ENCODE data around the gene NUP62.

DNA sequence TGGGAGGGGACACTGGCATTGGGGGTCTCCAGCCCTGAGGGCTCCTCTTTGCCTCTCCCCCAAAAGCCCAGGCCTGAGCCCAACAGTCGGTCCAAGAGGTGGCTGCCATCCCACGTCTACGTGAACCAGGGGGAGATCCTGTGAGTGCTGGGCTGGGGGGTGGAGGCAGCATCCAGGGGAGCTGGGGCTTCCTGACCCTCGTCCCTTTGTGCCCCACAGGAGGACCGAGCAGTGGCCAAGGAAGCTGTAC, 71.5 kb downstream of the NUP62 start:
- TF ChIP-seq EZH2phosphoT487 (IDR thresholded peaks at IDR 0.05; ENCODE audit: insufficient read depth, low read depth) (no peak), EZH2 (IDR thresholded peaks at IDR 0.05; ENCODE audit: insufficient read depth, poor library complexity, severe bottlenecking) (no peak)

Measured in GM23248 (cell line).